Measurements from ENCODE around the gene RTN1. TPM values are rescaled to one million over a fixed set of nuclear protein-coding genes. Genes with fewer than 3 reads are reported as not detected.

RTN1 gene
- total RNA-seq, 6 donors from 2014 or later: 6.3 to 15.6 (median 10.7) TPM

DNA sequence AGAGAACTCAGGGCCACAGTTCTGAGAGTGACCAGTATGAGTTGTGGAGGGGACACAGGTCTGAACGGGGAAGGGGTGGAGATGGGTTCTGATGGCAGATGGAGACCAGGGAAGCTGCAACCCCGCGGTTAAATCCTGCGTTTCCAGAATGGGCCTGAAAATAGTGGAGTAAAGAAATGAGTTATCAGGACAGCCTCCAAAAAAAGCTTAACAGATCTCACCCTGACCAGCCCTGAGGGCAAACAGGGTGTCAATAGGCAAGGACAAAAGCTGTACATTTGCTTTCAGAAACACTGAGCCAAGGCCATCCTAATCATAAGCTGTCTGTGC lies 555 bp upstream of the RTN1 start:
- DNase-seq (no peak), ATAC-seq (ENCODE audit: low FRiP score in 2 of 2) (peak in 1 of 2 donors; percentile 22)
- Histone ChIP-seq H3K9me3 (no peaks in the 10 kb centered on the region), H3K4me3 (peak overlapping the region in 3 of 4 donors; percentile 48 to 65 (median 61)), H3K27ac (peak overlapping the region in 2 of 4 donors; percentile 54 to 65), H3K36me3 (no peaks in the 10 kb centered on the region), H3K4me1 (peaks cover 8 to 20% (median 14%) of the 10 kb centered on the region in 4 donors), H3K27me3 (peaks cover 0 to 17% (median 8%) of the 10 kb centered on the region in 4 donors)
- no peak for TF ChIP-seq EP300 (IDR thresholded peaks at IDR 0.05)
- TF ChIP-seq, protein P1, sequence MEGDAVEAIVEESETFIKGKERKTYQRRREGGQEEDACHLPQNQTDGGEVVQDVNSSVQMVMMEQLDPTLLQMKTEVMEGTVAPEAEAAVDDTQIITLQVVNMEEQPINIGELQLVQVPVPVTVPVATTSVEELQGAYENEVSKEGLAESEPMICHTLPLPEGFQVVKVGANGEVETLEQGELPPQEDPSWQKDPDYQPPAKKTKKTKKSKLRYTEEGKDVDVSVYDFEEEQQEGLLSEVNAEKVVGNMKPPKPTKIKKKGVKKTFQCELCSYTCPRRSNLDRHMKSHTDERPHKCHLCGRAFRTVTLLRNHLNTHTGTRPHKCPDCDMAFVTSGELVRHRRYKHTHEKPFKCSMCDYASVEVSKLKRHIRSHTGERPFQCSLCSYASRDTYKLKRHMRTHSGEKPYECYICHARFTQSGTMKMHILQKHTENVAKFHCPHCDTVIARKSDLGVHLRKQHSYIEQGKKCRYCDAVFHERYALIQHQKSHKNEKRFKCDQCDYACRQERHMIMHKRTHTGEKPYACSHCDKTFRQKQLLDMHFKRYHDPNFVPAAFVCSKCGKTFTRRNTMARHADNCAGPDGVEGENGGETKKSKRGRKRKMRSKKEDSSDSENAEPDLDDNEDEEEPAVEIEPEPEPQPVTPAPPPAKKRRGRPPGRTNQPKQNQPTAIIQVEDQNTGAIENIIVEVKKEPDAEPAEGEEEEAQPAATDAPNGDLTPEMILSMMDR (IDR thresholded peaks at IDR 0.05): no peak
- no peak for TF ChIP-seq POLR2A (IDR thresholded peaks at IDR 0.05)
- TF ChIP-seq POLR2AphosphoS5 (IDR thresholded peaks at IDR 0.05): no peak
- WGBS, 2 donors: 5 to 7% methylated on average over 4 of the region's 4 CpGs

DNA sequence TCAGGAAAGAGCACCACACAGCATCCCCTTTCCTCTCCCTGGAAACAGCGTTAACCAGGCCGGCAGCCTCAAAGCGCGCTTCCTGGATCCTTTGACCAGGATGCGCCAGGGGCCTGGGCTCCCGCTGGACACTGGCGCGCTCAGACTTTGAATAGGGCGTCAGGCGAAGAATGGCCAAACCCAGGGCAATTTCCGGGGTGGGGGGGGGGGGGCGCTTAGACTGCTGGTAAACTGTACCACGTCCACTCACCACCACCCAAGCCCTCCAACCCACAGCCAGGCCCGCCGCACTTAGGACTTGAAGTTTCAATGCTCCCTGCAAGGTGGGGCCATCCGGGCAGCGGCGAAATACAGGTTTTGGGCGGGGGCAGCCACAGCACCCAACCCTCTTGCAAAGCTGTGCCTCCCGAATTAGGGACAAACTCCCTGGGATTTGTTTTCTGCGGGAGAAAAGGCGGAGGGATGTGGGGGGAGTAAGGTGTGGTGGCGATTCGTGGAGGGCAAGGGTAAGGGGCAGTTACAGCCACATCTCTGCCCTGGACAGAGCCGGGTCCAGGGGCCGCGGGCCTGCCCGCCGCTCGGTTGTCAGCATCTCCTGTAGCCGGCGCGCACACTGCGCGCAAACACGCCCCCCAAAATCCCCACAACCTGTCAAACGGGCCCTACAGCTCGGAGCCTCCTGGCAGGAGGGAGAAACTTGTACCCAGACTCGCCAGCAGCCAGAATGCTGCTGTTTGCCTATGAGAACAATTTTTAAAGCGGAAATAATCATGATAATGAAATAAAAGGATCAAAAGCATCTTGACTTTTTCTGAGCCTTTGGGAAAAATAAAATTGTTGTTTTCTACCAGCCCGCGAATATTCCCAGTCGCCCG lies 958 bp downstream of the RTN1 start:
- peaks cover 8 to 20% (median 14%) of the 10 kb centered on the region in 4 donors for H3K4me1 ChIP-seq
- no peaks in the 10 kb centered on the region for H3K36me3 ChIP-seq
- H3K27me3 ChIP-seq: peaks cover 0 to 17% (median 8%) of the 10 kb centered on the region in 4 donors
- WGBS, 2 donors: 19 to 23% methylated on average over 29 to 43 of the region's 44 CpGs
- H3K27ac ChIP-seq: no peak overlapping the region
- H3K4me3 ChIP-seq: peak overlapping the region; percentile 11 to 65 (median 54)
- ATAC-seq (ENCODE audit: low FRiP score in 2 of 2): peak; percentile 43 to 59
- TF ChIP-seq EP300 (IDR thresholded peaks at IDR 0.05) (no peak), POLR2AphosphoS5 (IDR thresholded peaks at IDR 0.05) (no peak), POLR2A (IDR thresholded peaks at IDR 0.05) (no peak)
- TF ChIP-seq, protein P1 (IDR thresholded peaks at IDR 0.05): no peak
- DNase-seq: peak in 1 of 2 donors; percentile 81
- no peaks in the 10 kb centered on the region for H3K9me3 ChIP-seq

DNA sequence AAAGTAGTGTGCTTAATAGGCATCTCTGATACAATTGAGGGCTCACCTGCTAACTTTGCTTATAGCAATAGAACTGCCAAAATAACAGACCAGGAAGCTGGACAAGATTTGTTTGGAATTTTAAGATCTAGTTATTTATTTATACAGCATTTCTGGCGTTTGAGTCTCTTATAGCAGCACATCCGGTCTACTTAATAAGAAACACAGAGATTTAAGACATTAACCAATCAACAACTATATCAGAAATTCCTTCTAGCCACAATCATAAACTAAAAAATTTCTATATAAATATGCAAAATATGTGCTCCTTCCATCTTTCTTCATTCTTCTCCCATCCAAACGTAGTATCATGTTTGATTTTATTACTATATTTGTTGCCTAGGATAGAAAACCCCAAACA lies 2.6 kb downstream of the RTN1 start:
- Histone ChIP-seq H3K27ac (no peak overlapping the region), H3K36me3 (no peaks in the 10 kb centered on the region), H3K9me3 (no peaks in the 10 kb centered on the region), H3K27me3 (peaks cover 0 to 17% (median 8%) of the 10 kb centered on the region in 4 donors), H3K4me1 (peaks cover 8 to 20% (median 14%) of the 10 kb centered on the region in 4 donors), H3K4me3 (no peak overlapping the region)
- WGBS, 2 donors: 46 to 57% methylated on average over 3 of the region's 3 CpGs
- ATAC-seq (ENCODE audit: low FRiP score in 2 of 2) (no peak), DNase-seq (no peak)
- TF ChIP-seq POLR2A (IDR thresholded peaks at IDR 0.05) (no peak), EP300 (IDR thresholded peaks at IDR 0.05) (no peak), POLR2AphosphoS5 (IDR thresholded peaks at IDR 0.05) (no peak)
- TF ChIP-seq, protein P1 (IDR thresholded peaks at IDR 0.05): no peak

DNA sequence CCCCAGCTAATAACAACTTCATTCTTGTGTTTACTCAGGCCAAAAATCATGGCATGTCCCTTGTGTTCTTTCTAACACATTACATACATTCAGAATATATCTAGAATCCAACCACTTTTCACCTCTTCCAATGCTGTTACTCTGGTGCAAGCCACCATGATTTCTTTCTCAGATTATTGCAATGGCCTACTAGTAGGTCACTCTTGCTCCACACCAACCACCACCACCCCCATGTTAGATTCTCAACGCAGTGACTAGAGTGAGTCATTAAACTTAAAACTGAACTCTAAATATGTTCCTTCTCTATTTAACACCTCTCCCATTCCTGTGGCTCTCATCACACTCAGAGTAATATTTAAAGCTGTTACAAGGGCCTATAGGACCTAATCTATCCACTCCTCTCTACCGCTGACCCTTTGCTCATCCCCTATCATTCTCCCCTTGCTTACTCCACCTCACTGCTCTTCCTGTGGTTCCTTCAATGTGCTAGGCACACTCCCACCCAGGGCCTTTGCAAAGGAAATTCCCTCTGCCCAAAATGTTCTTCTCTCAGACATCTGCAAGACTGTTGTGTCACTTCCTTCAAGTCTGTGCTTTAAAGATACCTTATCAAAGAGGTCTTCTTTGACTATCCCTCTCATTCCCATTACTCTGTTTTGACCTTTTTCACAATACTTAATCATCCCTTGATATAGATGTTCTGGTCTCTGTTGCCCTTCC lies 6.6 kb downstream of the RTN1 start:
- ATAC-seq (ENCODE audit: low FRiP score in 2 of 2): no peak
- no peak overlapping the region for H3K4me3 ChIP-seq
- TF ChIP-seq POLR2AphosphoS5 (IDR thresholded peaks at IDR 0.05): no peak
- no peak for TF ChIP-seq POLR2A (IDR thresholded peaks at IDR 0.05)
- no peak for TF ChIP-seq EP300 (IDR thresholded peaks at IDR 0.05)
- TF ChIP-seq, protein P1 (IDR thresholded peaks at IDR 0.05): no peak
- no peak overlapping the region for H3K27ac ChIP-seq
- H3K4me1 ChIP-seq: no peaks in the 10 kb centered on the region
- H3K27me3 ChIP-seq: no peaks in the 10 kb centered on the region
- no peak for DNase-seq
- H3K36me3 ChIP-seq: no peaks in the 10 kb centered on the region
- H3K9me3 ChIP-seq: peaks cover 0 to 8% (median 0%) of the 10 kb centered on the region in 4 donors
- 82 to 93% methylated on average over 2 of the region's 2 CpGs for WGBS, 2 donors

Measured in upper lobe of left lung (tissue), 6 donors.